Measurements from ENCODE around the gene PNISR. TPM values are rescaled to one million over a fixed set of nuclear protein-coding genes. Genes with fewer than 3 reads are reported as not detected.

The PNISR gene
- total RNA-seq, 1 experiment from 2014 or later: 91.3 TPM

DNA sequence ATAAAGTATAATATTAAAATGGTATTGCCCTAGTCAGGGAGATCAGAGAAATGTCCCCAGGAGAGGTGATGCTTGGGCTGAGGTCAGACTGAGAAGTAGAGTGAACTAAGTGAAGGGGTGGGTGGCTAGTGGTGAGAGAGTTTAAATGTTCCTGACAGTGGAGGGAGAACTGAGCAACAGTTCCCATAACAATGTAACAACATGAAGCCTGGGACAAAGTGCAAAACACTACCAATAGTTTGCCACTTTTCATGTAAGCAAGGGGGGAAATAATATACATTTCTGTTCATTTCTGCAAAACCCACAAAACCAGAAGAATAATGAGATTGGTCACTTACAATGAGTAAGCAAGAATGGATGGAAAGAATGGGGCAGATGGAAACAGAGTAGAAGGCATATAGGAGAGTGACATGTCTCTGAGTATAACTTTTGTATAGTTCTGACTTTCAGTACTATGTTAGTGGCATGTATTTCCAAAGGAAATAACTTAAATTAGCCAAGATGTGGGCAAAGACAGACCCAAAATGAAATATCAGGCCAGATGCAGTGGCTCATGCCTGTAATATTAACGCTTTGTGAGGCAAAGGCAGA, 62.3 kb downstream of the PNISR start:
- no peaks in the 10 kb centered on the region for H3K4me1 ChIP-seq (ENCODE audit: control insufficient read depth, insufficient read depth, low read length)
- intact Hi-C loops (cut with micrococcal nuclease; ENCODE audit: unreplicated experiment) (no loop called here), in situ Hi-C loops (cut with HindIII; ENCODE audit: low pct_unique_long_range_greater_than_20kb, low sequenced_read_pairs) (no loop called here)
- BruUV-seq (replicated peaks): no TSS peak
- POLR2A ChIA-PET: no interaction called here
- TF ChIP-seq SIN3A (IDR thresholded peaks at IDR 0.05; ENCODE audit: borderline replicate concordance, insufficient read depth, low read depth, low read length) (no peak), REST (IDR thresholded peaks at IDR 0.05; ENCODE audit: insufficient read depth in 1 of 2, low read depth in 2 of 2, low read length in 1 of 2) (no peak), TCF7L2 (IDR thresholded peaks at IDR 0.05; ENCODE audit: low read depth, low read length) (no peak), CTCF (IDR thresholded peaks at IDR 0.05) (no peak), POLR2AphosphoS5 (IDR thresholded peaks at IDR 0.05; ENCODE audit: low read depth, low read length) (no peak)
- H3K4me3 ChIP-seq (ENCODE audit: low read depth in 2 of 2, low read length in 2 of 2): no peak overlapping the region
- CTCF ChIA-PET: no interaction called here
- no peak overlapping the region for H3K27ac ChIP-seq (ENCODE audit: low read length)
- no peaks in the 10 kb centered on the region for H3K9me3 ChIP-seq (ENCODE audit: control insufficient read depth, insufficient read depth, low read depth, low read length)
- H3K27me3 ChIP-seq (ENCODE audit: control insufficient read depth, insufficient read depth, low read length): peaks cover 5% of the 10 kb centered on the region; the same call in 1 of the 2 replicates
- no peak for ATAC-seq
- H3K36me3 ChIP-seq (ENCODE audit: control insufficient read depth, insufficient read depth, low read length): no peaks in the 10 kb centered on the region
- no peak for DNase-seq (ENCODE audit: low read depth, low spot score)

DNA sequence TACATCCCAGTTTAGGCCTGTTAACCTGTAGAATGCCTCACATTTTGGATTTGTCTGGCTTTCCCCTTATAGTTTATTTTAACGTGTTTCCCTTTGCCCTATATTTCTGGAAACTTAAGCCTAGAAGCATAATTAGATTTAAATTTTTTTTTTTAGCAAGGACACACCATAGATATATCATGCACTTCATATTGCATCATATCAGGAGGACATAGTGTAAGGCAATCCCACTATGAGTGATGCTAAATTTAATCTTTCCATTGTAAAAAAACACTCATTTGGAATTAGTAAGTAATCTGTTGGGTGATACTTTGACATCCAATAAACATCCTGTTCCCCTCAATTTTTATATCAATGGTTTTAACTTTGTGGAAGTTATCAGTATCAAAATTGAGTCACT, 65.3 kb downstream of the PNISR start:
- no TSS peak for BruUV-seq (replicated peaks)
- ATAC-seq (no peak), DNase-seq (ENCODE audit: low read depth, low spot score) (no peak)
- CTCF ChIA-PET: no interaction called here
- no peak overlapping the region for H3K27ac ChIP-seq (ENCODE audit: low read length)
- no peaks in the 10 kb centered on the region for H3K9me3 ChIP-seq (ENCODE audit: control insufficient read depth, insufficient read depth, low read depth, low read length)
- intact Hi-C loops (cut with micrococcal nuclease; ENCODE audit: unreplicated experiment): no loop called here
- in situ Hi-C loops (cut with HindIII; ENCODE audit: low pct_unique_long_range_greater_than_20kb, low sequenced_read_pairs): no loop called here
- no peaks in the 10 kb centered on the region for H3K4me1 ChIP-seq (ENCODE audit: control insufficient read depth, insufficient read depth, low read length)
- POLR2A ChIA-PET: no interaction called here
- no peak for TF ChIP-seq TCF7L2 (IDR thresholded peaks at IDR 0.05; ENCODE audit: low read depth, low read length)
- no peak for TF ChIP-seq CTCF (IDR thresholded peaks at IDR 0.05)
- TF ChIP-seq POLR2AphosphoS5 (IDR thresholded peaks at IDR 0.05; ENCODE audit: low read depth, low read length): no peak
- TF ChIP-seq REST (IDR thresholded peaks at IDR 0.05; ENCODE audit: insufficient read depth in 1 of 2, low read depth in 2 of 2, low read length in 1 of 2): no peak
- no peak for TF ChIP-seq SIN3A (IDR thresholded peaks at IDR 0.05; ENCODE audit: borderline replicate concordance, insufficient read depth, low read depth, low read length)
- H3K27me3 ChIP-seq (ENCODE audit: control insufficient read depth, insufficient read depth, low read length): peaks cover 7% of the 10 kb centered on the region; the same call in 1 of the 2 replicates
- H3K36me3 ChIP-seq (ENCODE audit: control insufficient read depth, insufficient read depth, low read length): no peaks in the 10 kb centered on the region
- H3K4me3 ChIP-seq (ENCODE audit: low read depth in 2 of 2, low read length in 2 of 2): no peak overlapping the region

All from Panc1 (cell line).